Progenitor cell of endocrine pancreas (in vitro differentiated cells): ENCODE results near the gene GRIP1. TPM values are rescaled to one million over a fixed set of nuclear protein-coding genes. Genes with fewer than 3 reads are reported as not detected.

Experiments
- DNase-seq: peaks from one replicate; pipeline ENCODE4 v3.0.0; 2021; ENCODE audit warnings: low spot score; ENCODE audit not compliant: unreplicated experiment
- H3K27ac Mint-ChIP-seq: 2 replicates; pipeline ENCODE4 v1.8.0; 2021; ENCODE audit warnings: mild to moderate bottlenecking, moderate library complexity, mixed read lengths
- H3K27me3 Mint-ChIP-seq: 2 replicates; pipeline ENCODE4 v1.8.0; 2021; ENCODE audit warnings: mixed read lengths
- H3K36me3 Mint-ChIP-seq: 2 replicates; pipeline ENCODE4 v1.8.0; 2022; ENCODE audit warnings: mixed read lengths; ENCODE audit not compliant: insufficient read depth
- H3K4me1 Mint-ChIP-seq: 2 replicates; pipeline ENCODE4 v1.8.0; 2021; ENCODE audit warnings: low read depth, mixed read lengths
- H3K4me3 Mint-ChIP-seq: 2 replicates; pipeline ENCODE4 v1.8.0; 2021; ENCODE audit warnings: low read depth, mild to moderate bottlenecking, moderate library complexity, mixed read lengths
- H3K9me3 Mint-ChIP-seq: 2 replicates; pipeline ENCODE4 v1.8.0; 2021; ENCODE audit warnings: low read depth, mixed read lengths
- CTCF ChIP-seq: fragments of 200-600 bp; sonication (generic); IDR thresholded peaks from one replicate; pipeline ENCODE4 v1.5.0; 2021; ENCODE audit warnings: antibody characterized with exemption, mild to moderate bottlenecking; ENCODE audit not compliant: unreplicated experiment
- total RNA-seq: library from RNA; stranded (reverse); gene quantifications from 2 replicates; pipeline ENCODE4 v1.2.1, GENCODE V29; 2021

Gene GRIP1
- total RNA-seq, 1 donor from 2014 or later: 41.3 TPM

GRCh38 chr12:66719862-66720261, 41.0 kb upstream of the GRIP1 start:
- no peak for TF ChIP-seq CTCF
- no peak for DNase-seq
- H3K36me3 Mint-ChIP-seq: no peaks in the 10 kb centered on the region
- no peak overlapping the region for H3K27ac Mint-ChIP-seq
- H3K27me3 Mint-ChIP-seq: no peaks in the 10 kb centered on the region
- peaks cover 5% of the 10 kb centered on the region for H3K4me1 Mint-ChIP-seq
- H3K4me3 Mint-ChIP-seq: no peak overlapping the region
- H3K9me3 Mint-ChIP-seq: no peaks in the 10 kb centered on the region

- no peak for DNase-seq
- no peak overlapping the region for H3K27ac Mint-ChIP-seq
- no peaks in the 10 kb centered on the region for H3K9me3 Mint-ChIP-seq
- H3K4me3 Mint-ChIP-seq: no peak overlapping the region
- H3K4me1 Mint-ChIP-seq: peaks cover 5% of the 10 kb centered on the region
- no peak for TF ChIP-seq CTCF
- H3K27me3 Mint-ChIP-seq: no peaks in the 10 kb centered on the region
- no peaks in the 10 kb centered on the region for H3K36me3 Mint-ChIP-seq
Measured at GRCh38 chr12:66717036-66717673, 38.3 kb upstream of the GRIP1 start.

- H3K27me3 Mint-ChIP-seq: no peaks in the 10 kb centered on the region
- H3K27ac Mint-ChIP-seq: no peak overlapping the region
- H3K36me3 Mint-ChIP-seq: no peaks in the 10 kb centered on the region
- peaks cover 5% of the 10 kb centered on the region for H3K4me1 Mint-ChIP-seq
- no peak overlapping the region for H3K4me3 Mint-ChIP-seq
- TF ChIP-seq CTCF: no peak
- no peak for DNase-seq
- no peaks in the 10 kb centered on the region for H3K9me3 Mint-ChIP-seq
Measured at GRCh38 chr12:66716522-66716921, 37.6 kb upstream of the GRIP1 start.

- H3K4me3 Mint-ChIP-seq: no peak overlapping the region
- no peaks in the 10 kb centered on the region for H3K27me3 Mint-ChIP-seq
- no peak for DNase-seq
- no peaks in the 10 kb centered on the region for H3K36me3 Mint-ChIP-seq
- H3K9me3 Mint-ChIP-seq: no peaks in the 10 kb centered on the region
- no peak for TF ChIP-seq CTCF
- H3K4me1 Mint-ChIP-seq: peaks cover 7% of the 10 kb centered on the region
- no peak overlapping the region for H3K27ac Mint-ChIP-seq
Measured at GRCh38 chr12:66714709-66715108, 35.8 kb upstream of the GRIP1 start.

GRCh38 chr12:66713984-66714383, 35.1 kb upstream of the GRIP1 start:
- no peak overlapping the region for H3K4me3 Mint-ChIP-seq
- no peak overlapping the region for H3K27ac Mint-ChIP-seq
- TF ChIP-seq CTCF: no peak
- H3K36me3 Mint-ChIP-seq: no peaks in the 10 kb centered on the region
- H3K4me1 Mint-ChIP-seq: peaks cover 7% of the 10 kb centered on the region
- DNase-seq: no peak
- no peaks in the 10 kb centered on the region for H3K9me3 Mint-ChIP-seq
- H3K27me3 Mint-ChIP-seq: no peaks in the 10 kb centered on the region
